K562 (cell line): ENCODE data around the gene CACNA1I. TPM values are rescaled to one million over a fixed set of nuclear protein-coding genes. Genes with fewer than 3 reads are reported as not detected.
A peak's percentile ranks its signal among the peaks of the same experiment; 100 is the strongest.

Experiments
- ARID4B ChIP-seq: sonication (generic); formaldehyde crosslinking; IDR thresholded peaks from 2 replicates; pipeline ENCODE4 v1.8.0; 2022; ENCODE audit warnings: mild to moderate bottlenecking, missing genetic modification reagents
- CUX1 ChIP-seq: fragments of 200-800 bp; sonication (Bioruptor generic); IDR thresholded peaks from 2 replicates; pipeline ENCODE4 v1.6.1; 2016; ENCODE audit warnings: missing genetic modification characterization, missing compliant biosample characterization
- HCFC1 ChIP-seq: IDR thresholded peaks from 2 replicates; pipeline ENCODE4 v1.6.1; 2012; ENCODE audit warnings: low read depth, low read length, improper control_type of control experiment
- JUN ChIP-seq, 2 experiments: sonication (generic) in 1 of 2; formaldehyde crosslinking in 1 of 2; IDR thresholded peaks; 2 replicates each; pipeline versions ENCODE4 v1.6.1 to v1.8.0; 2012 to 2022; ENCODE audit warnings: borderline replicate concordance in 2 of 2, mild to moderate bottlenecking in 2 of 2, improper control_type of control experiment in 1 of 2, low read depth in 1 of 2, low read length in 1 of 2, missing genetic modification reagents in 1 of 2
- L3MBTL2 ChIP-seq: fragments of 450-650 bp; IDR thresholded peaks from 2 replicates; pipeline ENCODE4 v1.6.1; 2016; ENCODE audit warnings: mild to moderate bottlenecking, moderate library complexity
- PBX2 ChIP-seq, 2 experiments: IDR thresholded peaks in 1 of 2; conservative IDR thresholded peaks in 1 of 2; 2 replicates each; pipeline ENCODE4 v1.6.1; 2016; ENCODE audit warnings: low read depth in 2 of 2, mild to moderate bottlenecking in 1 of 2, missing compliant biosample characterization in 1 of 2, missing genetic modification characterization in 1 of 2, moderate library complexity in 1 of 2
- TBL1XR1 ChIP-seq, 2 experiments: IDR thresholded peaks; 2 replicates each; pipeline ENCODE4 v1.6.1; 2012; ENCODE audit warnings: improper control_type of control experiment in 2 of 2, low read length in 2 of 2, mild to moderate bottlenecking in 1 of 2
- ZFP91 ChIP-seq: sonication (generic); formaldehyde crosslinking; IDR thresholded peaks from 2 replicates; pipeline ENCODE4 v1.8.0; 2022; ENCODE audit warnings: mild to moderate bottlenecking, missing genetic modification reagents
- ZFX ChIP-seq: sonication (generic); formaldehyde crosslinking; IDR thresholded peaks from 2 replicates; pipeline ENCODE4 v1.8.0; 2022; ENCODE audit warnings: mild to moderate bottlenecking, missing genetic modification reagents, moderate library complexity
- ZNF780A ChIP-seq: fragments of 250-450 bp; sonication (Bioruptor Pico); IDR thresholded peaks from 2 replicates; pipeline ENCODE4 v1.5.0; 2021; ENCODE audit warnings: mild to moderate bottlenecking
- polyA plus RNA-seq, 8 experiments: library from polyadenylated mRNA; depleted of rRNA in 4 of 8; stranded (reverse) in 5 of 8; unstranded in 3 of 8; fragments of >200 nt; fragmentation: Nextera tagmentation in 2 of 8; fragmentation: Illumina TruSeq in 1 of 8; extraction: Ambion mirVana in 2 of 8; extraction: Trizol in 1 of 8; gene quantifications; 2 replicates each; pipeline versions ENCODE4 v1.2.1 to v1.2.3, GENCODE V29; 2011 to 2014; ENCODE audit warnings: inconsistent platforms in 1 of 8, missing spikeins in 1 of 8
- total RNA-seq, 7 experiments: library from RNA; depleted of rRNA in 6 of 7; stranded (reverse); fragments of >200 nt in 6 of 7; fragmentation: Illumina TruSeq in 2 of 7; extraction: Trizol in 2 of 7; gene quantifications; 2 replicates each; pipeline versions ENCODE4 v1.2.1 to v1.2.3, GENCODE V29; 2011 to 2021; ENCODE audit warnings: low replicate concordance in 1 of 7

CACNA1I gene
- total and polyA plus RNA-seq, 9 of the 15 experiments (the other 6 are each of a cell fraction or from before 2014, with no cell fraction given) = 0.01 to 0.79 (median 0.32) TPM; not detected in 1

GRCh38 chr22:39528681-39529486 is 41.7 kb upstream of the CACNA1I start (continued):
- TF ChIP-seq ARID4B (CRISPR knock-in tag) = peak; percentile 67; the same call in 1 of the 2 replicates
- peak; percentile 70 for TF ChIP-seq ZFX
- no peak for TF ChIP-seq CUX1 (CRISPR knock-in tag)
- TF ChIP-seq PBX2 (CRISPR knock-in tag; IDR thresholded peaks at IDR 0.05; ENCODE audit: low read depth) = no peak
- no peak for TF ChIP-seq PBX2 (tag; conservative IDR thresholded peaks at IDR 0.05; ENCODE audit: low read depth)
- TF ChIP-seq L3MBTL2 = peak; percentile 41; the same call in 1 of the 2 replicates
- 0 out of 2 replicates have a peak, but pooled peaks have one; percentile 9 for TF ChIP-seq JUN (IDR thresholded peaks at IDR 0.05; ENCODE audit: borderline replicate concordance, low read depth, low read length)
- TF ChIP-seq JUN (CRISPR knock-in tag; IDR thresholded peaks at IDR 0.05; ENCODE audit: borderline replicate concordance) = no peak
- TF ChIP-seq HCFC1 = peak; percentile 39; the same call in 1 of the 2 replicates
- TF ChIP-seq TBL1XR1 (IDR thresholded peaks at IDR 0.05; ENCODE audit: low read length in 2 of 2) = no peak
- TF ChIP-seq ZFP91 (CRISPR knock-in tag) = peak; percentile 61; the same call in 1 of the 2 replicates
- no peak for TF ChIP-seq ZNF780A
